MM.1S (cell line): ENCODE data around the gene EPHB1.

Source experiments
- DNase-seq: peaks from one replicate; pipeline ENCODE4 v3.0.0-alpha.2; 2015
- H2AFZ ChIP-seq: fragments of 300-600 bp; sonication (generic); 2 replicates; pipeline ENCODE4 v1.6.0; 2016; ENCODE audit warnings: antibody characterized with exemption, low read length
- H3F3A ChIP-seq: fragments of 300-600 bp; sonication (generic); 2 replicates; pipeline ENCODE4 v1.6.1; 2016; ENCODE audit warnings: mild to moderate bottlenecking, antibody characterized with exemption, low read length, moderate library complexity, mixed read lengths; ENCODE audit not compliant: insufficient read depth
- H3K27ac ChIP-seq: fragments of 300-600 bp; sonication (generic); 2 replicates; pipeline ENCODE4 v1.5.1; 2016; ENCODE audit warnings: mild to moderate bottlenecking, low read length
- H3K27me3 ChIP-seq: fragments of 300-600 bp; sonication (generic); replicated peaks from 2 replicates; pipeline ENCODE4 v1.6.0; 2016; ENCODE audit warnings: low read length; ENCODE audit not compliant: insufficient read depth
- H3K36me3 ChIP-seq: fragments of 300-600 bp; sonication (generic); replicated peaks from 2 replicates; pipeline ENCODE4 v1.6.1; 2016; ENCODE audit warnings: mild to moderate bottlenecking, low read length, mixed read lengths; ENCODE audit not compliant: insufficient read depth
- H3K4me1 ChIP-seq: fragments of 300-600 bp; sonication (generic); 2 replicates; pipeline ENCODE4 v1.6.1; 2016; ENCODE audit warnings: low read length, mixed read lengths
- H3K4me2 ChIP-seq: fragments of 300-600 bp; sonication (generic); 2 replicates; pipeline ENCODE4 v1.6.0; 2016; ENCODE audit warnings: low read depth, low read length
- H3K4me3 ChIP-seq: fragments of 300-600 bp; sonication (generic); 2 replicates; pipeline ENCODE4 v1.5.1; 2016; ENCODE audit warnings: low read length, mixed read lengths
- H3K79me2 ChIP-seq: fragments of 300-600 bp; sonication (generic); 2 replicates; pipeline ENCODE4 v1.6.1; 2016; ENCODE audit warnings: mixed run types, low read length, mixed read lengths
- H3K9ac ChIP-seq: fragments of 300-600 bp; sonication (generic); 2 replicates; pipeline ENCODE4 v1.6.1; 2016; ENCODE audit warnings: low read length, mixed read lengths
- H3K9me2 ChIP-seq: fragments of 300-600 bp; sonication (generic); replicated peaks from 2 replicates; pipeline ENCODE4 v1.6.1; 2016; ENCODE audit warnings: mild to moderate bottlenecking, low read length, mixed read lengths; ENCODE audit not compliant: insufficient read depth
- H3K9me3 ChIP-seq: fragments of 300-600 bp; sonication (generic); replicated peaks from 2 replicates; pipeline ENCODE4 v1.6.1; 2016; ENCODE audit warnings: mild to moderate bottlenecking, low read length, mixed read lengths; ENCODE audit not compliant: insufficient read depth
- H4K20me1 ChIP-seq: fragments of 300-600 bp; sonication (generic); 2 replicates; pipeline ENCODE4 v1.6.1; 2016; ENCODE audit warnings: mild to moderate bottlenecking, low read length, moderate library complexity, mixed read lengths; ENCODE audit not compliant: insufficient read depth
- EZH2 ChIP-seq: fragments of 300-600 bp; sonication (generic); optimal IDR thresholded peaks from 2 replicates; pipeline ENCODE3; 2017; ENCODE audit warnings: low read depth, mild to moderate bottlenecking, antibody characterized with exemption, low read length, mixed read lengths
- EZH2phosphoT487 ChIP-seq: fragments of 300-600 bp; sonication (generic); IDR thresholded peaks from 2 replicates; pipeline ENCODE4 v1.6.1; 2018; ENCODE audit warnings: antibody characterized with exemption, low read length
- TF ChIP-seq, protein P1 (sequence below): fragments of 300-600 bp; sonication (generic); IDR thresholded peaks from 2 replicates; pipeline ENCODE4 v1.5.1; 2016; ENCODE audit warnings: antibody characterized with exemption, low read length, mixed read lengths

Gene EPHB1

DNA sequence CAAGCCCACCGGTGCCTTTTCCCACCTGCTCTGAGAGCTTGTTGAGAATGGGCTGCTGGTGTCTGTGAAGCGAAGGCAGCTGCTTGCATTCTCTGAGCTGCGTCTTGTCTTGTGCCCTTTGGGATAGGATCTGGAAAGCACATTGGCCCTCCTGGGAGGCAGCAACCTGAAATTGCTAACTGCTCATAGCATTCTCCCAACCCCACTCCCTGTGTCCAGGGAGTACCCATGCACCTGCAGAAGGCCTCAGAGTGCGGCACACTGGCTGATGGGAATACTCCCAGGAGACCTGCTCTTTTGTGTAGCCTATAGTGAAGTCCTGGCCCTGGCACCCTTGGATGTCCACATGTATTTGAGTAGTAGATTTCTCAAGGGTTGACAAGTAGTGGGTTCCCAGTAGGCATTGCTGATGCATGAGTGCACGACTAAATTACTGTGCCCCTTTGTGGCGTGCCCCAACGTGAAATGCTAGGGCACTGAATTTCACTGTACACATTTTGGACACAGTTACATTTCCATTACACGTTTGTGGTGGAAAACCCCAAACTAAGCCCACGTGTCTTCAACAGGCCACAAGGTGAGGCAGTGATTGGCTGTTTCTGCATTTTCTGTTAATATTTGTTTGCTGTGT lies 3.7 kb downstream of the EPHB1 start:
- no peaks in the 10 kb centered on the region for H4K20me1 ChIP-seq

DNA sequence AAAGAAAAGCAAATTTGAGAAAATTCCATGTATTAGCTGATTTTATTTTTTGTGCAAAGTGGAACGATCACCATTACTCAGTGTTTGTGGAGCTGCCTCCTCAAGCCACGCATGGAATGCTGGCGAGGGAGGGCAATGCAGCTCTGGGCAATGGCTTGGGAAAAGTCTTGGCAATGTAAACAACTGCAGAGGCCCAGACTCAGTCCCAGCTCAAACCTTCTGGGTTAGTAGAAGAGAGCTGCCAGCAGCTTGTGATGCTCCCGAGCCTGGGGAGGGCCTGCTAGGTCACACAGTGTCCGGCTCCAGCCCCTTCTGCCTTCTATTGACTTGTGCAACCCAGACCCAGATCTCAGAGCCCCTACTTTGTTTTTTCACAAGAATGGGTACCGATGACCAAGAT lies 4.3 kb downstream of the EPHB1 start:
- Histone ChIP-seq H3K4me1 (0 out of 2 replicates have a peak, but pooled peaks cover 5% of the 10 kb centered on the region), H3K27ac (no peak overlapping the region), H3K4me3 (no peak overlapping the region), H3K79me2 (no peaks in the 10 kb centered on the region), H3F3A (no peaks in the 10 kb centered on the region), H3K4me2 (no peak overlapping the region), H4K20me1 (no peaks in the 10 kb centered on the region), H3K9ac (no peak overlapping the region), H2AFZ (no peak overlapping the region), H3K36me3 (no peaks in the 10 kb centered on the region), H3K27me3 (peaks cover 18% of the 10 kb centered on the region), H3K9me3 (no peaks in the 10 kb centered on the region), H3K9me2 (no peaks in the 10 kb centered on the region)
- TF ChIP-seq EZH2phosphoT487 = no peak
- TF ChIP-seq, protein P1, sequence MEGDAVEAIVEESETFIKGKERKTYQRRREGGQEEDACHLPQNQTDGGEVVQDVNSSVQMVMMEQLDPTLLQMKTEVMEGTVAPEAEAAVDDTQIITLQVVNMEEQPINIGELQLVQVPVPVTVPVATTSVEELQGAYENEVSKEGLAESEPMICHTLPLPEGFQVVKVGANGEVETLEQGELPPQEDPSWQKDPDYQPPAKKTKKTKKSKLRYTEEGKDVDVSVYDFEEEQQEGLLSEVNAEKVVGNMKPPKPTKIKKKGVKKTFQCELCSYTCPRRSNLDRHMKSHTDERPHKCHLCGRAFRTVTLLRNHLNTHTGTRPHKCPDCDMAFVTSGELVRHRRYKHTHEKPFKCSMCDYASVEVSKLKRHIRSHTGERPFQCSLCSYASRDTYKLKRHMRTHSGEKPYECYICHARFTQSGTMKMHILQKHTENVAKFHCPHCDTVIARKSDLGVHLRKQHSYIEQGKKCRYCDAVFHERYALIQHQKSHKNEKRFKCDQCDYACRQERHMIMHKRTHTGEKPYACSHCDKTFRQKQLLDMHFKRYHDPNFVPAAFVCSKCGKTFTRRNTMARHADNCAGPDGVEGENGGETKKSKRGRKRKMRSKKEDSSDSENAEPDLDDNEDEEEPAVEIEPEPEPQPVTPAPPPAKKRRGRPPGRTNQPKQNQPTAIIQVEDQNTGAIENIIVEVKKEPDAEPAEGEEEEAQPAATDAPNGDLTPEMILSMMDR = no peak
- no peak for TF ChIP-seq EZH2
- no peak for DNase-seq

More for the DNA sequence above, 3.7 kb downstream of the EPHB1 start:
- no peak overlapping the region for H3K27ac ChIP-seq
- 0 out of 2 replicates have a peak, but pooled peaks cover 5% of the 10 kb centered on the region for H3K4me1 ChIP-seq
- no peaks in the 10 kb centered on the region for H3K9me3 ChIP-seq
- H3K4me2 ChIP-seq = no peak overlapping the region
- no peak overlapping the region for H3K9ac ChIP-seq
- H3F3A ChIP-seq = no peaks in the 10 kb centered on the region
- DNase-seq = no peak
- H2AFZ ChIP-seq = no peak overlapping the region
- no peaks in the 10 kb centered on the region for H3K9me2 ChIP-seq
- no peak overlapping the region for H3K4me3 ChIP-seq
- no peaks in the 10 kb centered on the region for H3K79me2 ChIP-seq
- TF ChIP-seq EZH2 (no peak), EZH2phosphoT487 (no peak)
- TF ChIP-seq, protein P1 = no peak
- peaks cover 18% of the 10 kb centered on the region for H3K27me3 ChIP-seq
- no peaks in the 10 kb centered on the region for H3K36me3 ChIP-seq

DNA sequence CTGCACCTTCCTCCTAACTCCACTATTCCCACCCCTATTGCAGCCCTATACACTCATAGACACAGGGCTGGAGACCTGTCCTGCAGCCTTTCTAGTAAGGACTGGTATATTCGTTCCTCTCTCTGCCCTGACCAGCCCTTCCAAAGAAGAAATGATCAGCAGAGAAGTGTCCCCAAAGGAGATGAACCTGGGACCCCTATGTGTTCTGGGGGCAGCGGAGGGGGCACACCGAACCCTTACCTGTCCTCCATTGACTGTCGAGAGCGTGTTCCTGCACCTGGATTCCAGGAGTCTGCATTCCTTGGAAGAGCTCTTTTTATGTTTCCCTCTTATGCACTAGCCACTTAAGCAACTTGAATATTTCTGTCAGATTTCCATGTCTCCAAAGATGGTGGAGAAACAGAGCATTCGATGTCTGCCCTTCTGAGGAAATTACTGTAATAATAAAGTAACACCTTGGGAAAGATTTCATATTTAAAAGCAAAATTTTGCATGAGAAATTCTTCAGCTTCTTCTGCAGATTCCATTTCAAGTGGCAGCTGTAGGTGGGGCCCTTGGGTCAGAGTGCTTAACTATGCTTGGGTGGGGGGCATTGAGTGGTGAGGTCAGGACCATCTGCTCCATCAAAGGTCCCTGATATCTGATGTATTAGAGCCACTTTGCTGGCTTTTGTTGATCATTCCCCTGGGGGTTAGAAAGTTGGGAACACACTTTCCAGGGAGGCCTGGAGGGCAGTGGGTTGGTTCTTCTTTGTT lies 6.3 kb downstream of the EPHB1 start:
- Histone ChIP-seq H3K4me2 (no peak overlapping the region), H3K36me3 (no peaks in the 10 kb centered on the region), H3K9me3 (no peaks in the 10 kb centered on the region), H3K4me1 (0 out of 2 replicates have a peak, but pooled peaks cover 5% of the 10 kb centered on the region), H3K27ac (no peak overlapping the region), H3K9me2 (no peaks in the 10 kb centered on the region), H4K20me1 (no peaks in the 10 kb centered on the region), H2AFZ (no peak overlapping the region), H3K4me3 (no peak overlapping the region), H3K9ac (no peak overlapping the region), H3K79me2 (no peaks in the 10 kb centered on the region), H3F3A (no peaks in the 10 kb centered on the region), H3K27me3 (peaks cover 6% of the 10 kb centered on the region)
- no peak for TF ChIP-seq EZH2
- no peak for TF ChIP-seq EZH2phosphoT487
- TF ChIP-seq, protein P1 = no peak
- no peak for DNase-seq
